GM19025 (cell line): ENCODE data around the gene WIPI1.
"Not testable (repeated sequence)": the region's sequence is repeated elsewhere in the genome, so short reads cannot be mapped to it uniquely, and the experiment has no call there.

Experiments used
- ATAC-seq: cut with Tn5 transposase; IDR thresholded peaks from one replicate; pipeline ENCODE4 v1.9.1; 2021; ENCODE audit warnings: mild to moderate bottlenecking, low read depth, moderate library complexity; ENCODE audit not compliant: unreplicated experiment

The WIPI1 gene

GRCh38 chr17:68422821-68423220 is 34.5 kb downstream of the WIPI1 start:
- ATAC-seq: no peak

- no peak for ATAC-seq
These were observed 35.8 kb downstream of the WIPI1 start for GRCh38 chr17:68421486-68421885.

GRCh38 chr17:68420065-68420464 is 37.2 kb downstream of the WIPI1 start:
- no peak for ATAC-seq

- no peak for ATAC-seq
These were observed 38.4 kb downstream of the WIPI1 start for GRCh38 chr17:68418876-68419275.

GRCh38 chr17:68417317-68417716 is 40.0 kb downstream of the WIPI1 start:
- no peak for ATAC-seq

GRCh38 chr17:68414901-68415300 is 42.4 kb downstream of the WIPI1 start:
- not testable (repeated sequence) for ATAC-seq

- ATAC-seq: not testable (repeated sequence)
These were observed 43.4 kb downstream of the WIPI1 start for GRCh38 chr17:68413597-68414560.

GRCh38 chr17:68407656-68408055 is 49.6 kb downstream of the WIPI1 start:
- not testable (repeated sequence) for ATAC-seq

GRCh38 chr17:68403837-68404236 is 53.5 kb downstream of the WIPI1 start:
- not testable (repeated sequence) for ATAC-seq

GRCh38 chr17:68403122-68403521 is 54.2 kb downstream of the WIPI1 start:
- ATAC-seq: no peak

- ATAC-seq: no peak
These were observed 56.0 kb downstream of the WIPI1 start for GRCh38 chr17:68401288-68401687.

GRCh38 chr17:68400404-68400735 is 56.9 kb downstream of the WIPI1 start:
- ATAC-seq: no peak

- no peak for ATAC-seq
These were observed 57.5 kb downstream of the WIPI1 start for GRCh38 chr17:68399638-68400403.

GRCh38 chr17:68398691-68399637 is 58.3 kb downstream of the WIPI1 start:
- no peak for ATAC-seq

GRCh38 chr17:68397108-68397536 is 60.2 kb downstream of the WIPI1 start:
- ATAC-seq: no peak

GRCh38 chr17:68396226-68397107 is 60.8 kb downstream of the WIPI1 start:
- no peak for ATAC-seq

- ATAC-seq: no peak
These were observed 62.5 kb downstream of the WIPI1 start for GRCh38 chr17:68394608-68395331.

- ATAC-seq: no peak
These were observed 65.6 kb downstream of the WIPI1 start for GRCh38 chr17:68391561-68392268.
